ENCODE results near the gene JAK2.

DNA sequence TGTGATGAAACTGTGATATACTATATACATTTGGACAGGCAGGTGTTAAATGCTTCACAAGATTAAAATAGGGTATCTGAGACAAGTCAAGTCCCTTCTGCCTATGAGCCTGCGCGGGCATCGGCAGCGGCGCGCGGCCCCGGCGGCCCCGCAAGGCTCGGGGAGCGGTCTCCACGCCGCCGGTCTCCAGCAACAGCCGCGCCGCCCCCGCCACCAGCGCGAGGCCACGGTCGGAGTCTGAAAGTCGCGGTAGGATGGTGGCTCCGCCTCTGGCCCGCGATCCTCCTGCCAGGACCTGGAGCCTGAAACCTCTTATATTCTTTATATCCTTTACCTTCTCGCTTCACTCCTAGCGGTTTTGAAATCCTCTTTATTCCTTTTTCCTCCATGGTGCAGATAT lies 100.9 kb downstream of the JAK2 start:
- TF ChIP-seq, protein P1, sequence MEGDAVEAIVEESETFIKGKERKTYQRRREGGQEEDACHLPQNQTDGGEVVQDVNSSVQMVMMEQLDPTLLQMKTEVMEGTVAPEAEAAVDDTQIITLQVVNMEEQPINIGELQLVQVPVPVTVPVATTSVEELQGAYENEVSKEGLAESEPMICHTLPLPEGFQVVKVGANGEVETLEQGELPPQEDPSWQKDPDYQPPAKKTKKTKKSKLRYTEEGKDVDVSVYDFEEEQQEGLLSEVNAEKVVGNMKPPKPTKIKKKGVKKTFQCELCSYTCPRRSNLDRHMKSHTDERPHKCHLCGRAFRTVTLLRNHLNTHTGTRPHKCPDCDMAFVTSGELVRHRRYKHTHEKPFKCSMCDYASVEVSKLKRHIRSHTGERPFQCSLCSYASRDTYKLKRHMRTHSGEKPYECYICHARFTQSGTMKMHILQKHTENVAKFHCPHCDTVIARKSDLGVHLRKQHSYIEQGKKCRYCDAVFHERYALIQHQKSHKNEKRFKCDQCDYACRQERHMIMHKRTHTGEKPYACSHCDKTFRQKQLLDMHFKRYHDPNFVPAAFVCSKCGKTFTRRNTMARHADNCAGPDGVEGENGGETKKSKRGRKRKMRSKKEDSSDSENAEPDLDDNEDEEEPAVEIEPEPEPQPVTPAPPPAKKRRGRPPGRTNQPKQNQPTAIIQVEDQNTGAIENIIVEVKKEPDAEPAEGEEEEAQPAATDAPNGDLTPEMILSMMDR (tag by site-specific recombination; IDR thresholded peaks at IDR 0.05): no peak
- TF ChIP-seq ZNF2 (tag by site-specific recombination; IDR thresholded peaks at IDR 0.05) (no peak), ZEB2 (tag by site-specific recombination; IDR thresholded peaks at IDR 0.05) (no peak), ZNF677 (tag by site-specific recombination; IDR thresholded peaks at IDR 0.05) (no peak), BCL11A (tag by site-specific recombination; IDR thresholded peaks at IDR 0.05; ENCODE audit: low read depth) (no peak)
- TF ChIP-seq, protein P2, sequence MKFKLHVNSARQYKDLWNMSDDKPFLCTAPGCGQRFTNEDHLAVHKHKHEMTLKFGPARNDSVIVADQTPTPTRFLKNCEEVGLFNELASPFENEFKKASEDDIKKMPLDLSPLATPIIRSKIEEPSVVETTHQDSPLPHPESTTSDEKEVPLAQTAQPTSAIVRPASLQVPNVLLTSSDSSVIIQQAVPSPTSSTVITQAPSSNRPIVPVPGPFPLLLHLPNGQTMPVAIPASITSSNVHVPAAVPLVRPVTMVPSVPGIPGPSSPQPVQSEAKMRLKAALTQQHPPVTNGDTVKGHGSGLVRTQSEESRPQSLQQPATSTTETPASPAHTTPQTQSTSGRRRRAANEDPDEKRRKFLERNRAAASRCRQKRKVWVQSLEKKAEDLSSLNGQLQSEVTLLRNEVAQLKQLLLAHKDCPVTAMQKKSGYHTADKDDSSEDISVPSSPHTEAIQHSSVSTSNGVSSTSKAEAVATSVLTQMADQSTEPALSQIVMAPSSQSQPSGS (tag by site-specific recombination; IDR thresholded peaks at IDR 0.05; ENCODE audit: low read depth): no peak
